ENCODE data around the gene CELA2A.
"Not testable (repeated sequence)": the region's sequence is repeated elsewhere in the genome, so short reads cannot be mapped to it uniquely, and the experiment has no call there.

The CELA2A gene

DNA sequence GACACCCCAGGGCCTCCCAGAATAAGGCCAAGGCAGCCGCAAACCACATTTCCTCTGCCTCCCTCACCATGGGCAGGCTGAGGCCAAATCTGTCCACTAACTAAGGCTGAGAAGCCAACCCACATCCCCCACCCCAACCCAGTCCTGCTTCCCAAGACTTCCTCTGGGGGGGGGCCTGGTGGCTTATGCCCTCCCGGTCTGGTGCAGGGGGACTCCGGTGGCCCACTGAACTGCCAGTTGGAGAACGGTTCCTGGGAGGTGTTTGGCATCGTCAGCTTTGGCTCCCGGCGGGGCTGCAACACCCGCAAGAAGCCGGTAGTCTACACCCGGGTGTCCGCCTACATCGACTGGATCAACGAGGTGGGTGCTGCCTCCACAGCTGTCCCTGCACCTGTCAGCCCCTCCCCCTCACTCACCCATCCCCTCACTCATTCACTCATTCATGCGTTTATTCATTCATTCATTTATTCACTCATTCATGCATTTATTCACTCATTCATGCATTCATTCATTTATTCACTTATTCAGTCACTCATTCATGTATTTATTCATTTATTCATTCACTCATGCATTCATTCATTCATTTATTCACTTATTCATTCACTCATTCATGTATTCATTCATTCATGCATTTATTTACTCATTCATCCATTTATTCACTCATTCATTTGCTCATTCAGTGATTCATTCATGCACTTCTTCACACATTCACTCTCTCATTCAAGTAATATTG is 11.0 kb upstream of the CELA2A start:
- no peak for DNase-seq

DNA sequence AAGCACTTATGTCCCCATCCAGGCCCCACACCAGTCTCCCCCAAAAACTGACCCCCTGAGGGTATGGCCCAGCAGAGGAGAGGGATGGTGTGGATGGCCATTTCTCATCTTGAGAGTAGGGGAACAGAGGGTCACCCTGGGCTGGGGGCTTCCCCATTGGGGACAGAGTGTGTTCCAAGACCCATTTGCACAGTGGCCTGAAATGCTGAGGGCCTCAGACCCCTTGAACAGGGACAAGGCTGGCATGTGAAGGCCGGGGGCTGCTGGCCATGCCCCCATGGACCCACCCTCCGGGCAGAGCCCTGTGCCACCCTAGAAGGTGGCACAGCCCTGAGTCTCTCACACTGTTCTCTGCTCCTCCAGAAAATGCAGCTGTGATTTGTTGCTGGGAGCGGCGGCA is 10.3 kb upstream of the CELA2A start:
- DNase-seq = no peak

DNA sequence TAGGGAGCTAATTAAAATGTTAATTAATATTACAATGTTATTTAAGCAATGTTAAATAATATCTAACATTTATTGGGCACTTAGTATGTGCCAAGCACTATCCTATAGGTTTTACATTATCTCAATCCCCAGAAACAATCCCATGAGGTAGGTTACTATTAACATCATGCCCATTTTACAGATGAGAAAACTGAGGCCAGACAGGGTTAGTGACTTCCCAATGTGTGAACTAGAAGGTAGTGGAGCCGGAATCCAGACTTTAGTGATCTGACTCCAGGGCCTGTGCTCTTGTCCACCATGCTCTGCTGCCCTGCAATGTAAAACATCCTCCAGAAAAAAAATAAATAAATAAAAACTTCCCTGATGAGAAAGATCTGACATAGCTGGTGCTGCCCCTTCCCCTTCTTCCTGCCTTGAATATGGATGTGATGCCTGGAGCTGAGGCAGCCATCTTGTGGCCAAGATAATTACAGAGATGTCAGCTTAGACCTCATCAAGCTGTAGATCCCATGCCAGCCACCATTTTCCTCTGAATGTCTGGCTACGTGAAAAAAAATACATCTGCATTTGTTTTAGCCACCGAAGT is 7.6 kb upstream of the CELA2A start:
- DNase-seq = no peak

DNA sequence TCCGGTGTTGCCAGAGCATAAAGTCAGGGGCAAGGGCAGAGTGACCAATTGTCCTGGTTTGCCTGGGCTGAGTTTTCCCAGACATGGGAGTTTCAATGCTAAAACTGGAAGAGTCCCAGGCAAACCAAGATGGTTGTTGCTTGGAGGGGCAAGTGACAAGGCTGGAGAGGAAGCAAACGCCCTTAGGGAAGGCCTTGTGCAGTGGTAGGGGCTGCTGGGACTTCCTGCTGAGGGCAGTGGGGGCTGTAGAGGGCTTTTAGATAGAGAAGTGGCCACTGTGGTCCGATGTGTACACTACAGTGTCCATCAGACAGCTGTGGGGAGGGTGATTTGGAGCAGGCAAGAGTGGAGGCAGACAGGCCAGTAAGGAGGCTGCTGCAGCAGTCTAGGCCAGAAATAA is 7.0 kb upstream of the CELA2A start:
- DNase-seq = no peak

DNA sequence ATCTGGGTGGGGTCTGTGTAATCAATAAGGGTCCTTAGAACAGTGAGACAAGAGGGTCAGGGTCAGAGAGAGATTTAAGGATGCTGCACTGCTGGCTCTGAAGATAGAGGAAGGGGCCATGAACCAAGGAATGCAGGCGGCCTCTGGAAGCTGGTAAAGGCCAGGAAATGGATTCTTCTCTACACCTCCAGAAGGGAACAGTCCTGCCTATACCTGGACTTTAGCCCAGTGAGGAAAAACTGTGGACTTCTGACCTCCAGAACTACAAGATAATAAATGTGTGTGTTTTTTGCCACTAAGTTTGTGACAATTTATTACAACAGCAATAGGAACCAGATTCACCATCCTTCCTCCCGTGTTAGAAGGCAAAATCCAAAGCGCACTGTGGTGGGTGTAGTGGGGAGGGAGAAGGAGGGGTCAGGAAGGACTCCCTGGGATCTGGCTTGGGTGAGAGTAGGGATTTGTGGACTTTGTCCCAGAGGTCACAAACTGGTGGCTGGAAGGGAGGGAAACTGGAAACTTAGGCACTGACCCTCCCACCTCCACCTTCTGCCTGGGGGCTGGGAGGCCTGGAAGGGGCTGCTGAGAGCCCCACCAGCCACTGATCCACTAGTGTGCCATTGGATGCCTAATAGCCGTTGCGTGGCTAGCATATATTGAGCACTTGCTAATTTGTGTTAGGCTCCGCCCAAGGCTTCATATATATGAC is 5.4 kb upstream of the CELA2A start:
- DNase-seq = no peak

DNA sequence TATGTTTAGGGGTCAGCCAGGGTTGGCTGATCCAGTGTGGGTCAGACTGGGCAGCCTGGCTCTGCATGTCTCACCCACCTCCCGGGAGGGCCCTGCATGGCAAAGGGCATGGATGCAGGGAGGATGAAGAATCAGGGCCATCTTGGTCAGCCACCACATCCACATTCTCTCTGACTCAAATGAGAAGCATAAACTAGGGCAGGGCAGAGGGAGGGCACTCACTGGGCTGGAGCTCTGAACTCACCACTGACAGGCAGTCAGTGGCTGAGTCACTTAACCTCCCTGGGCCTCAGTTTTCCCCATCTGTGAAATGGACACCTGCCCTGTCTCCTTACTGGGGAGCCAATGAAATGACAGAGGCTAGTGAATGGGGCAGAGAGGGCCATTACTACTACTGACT is 4.3 kb upstream of the CELA2A start:
- DNase-seq = no peak

DNA sequence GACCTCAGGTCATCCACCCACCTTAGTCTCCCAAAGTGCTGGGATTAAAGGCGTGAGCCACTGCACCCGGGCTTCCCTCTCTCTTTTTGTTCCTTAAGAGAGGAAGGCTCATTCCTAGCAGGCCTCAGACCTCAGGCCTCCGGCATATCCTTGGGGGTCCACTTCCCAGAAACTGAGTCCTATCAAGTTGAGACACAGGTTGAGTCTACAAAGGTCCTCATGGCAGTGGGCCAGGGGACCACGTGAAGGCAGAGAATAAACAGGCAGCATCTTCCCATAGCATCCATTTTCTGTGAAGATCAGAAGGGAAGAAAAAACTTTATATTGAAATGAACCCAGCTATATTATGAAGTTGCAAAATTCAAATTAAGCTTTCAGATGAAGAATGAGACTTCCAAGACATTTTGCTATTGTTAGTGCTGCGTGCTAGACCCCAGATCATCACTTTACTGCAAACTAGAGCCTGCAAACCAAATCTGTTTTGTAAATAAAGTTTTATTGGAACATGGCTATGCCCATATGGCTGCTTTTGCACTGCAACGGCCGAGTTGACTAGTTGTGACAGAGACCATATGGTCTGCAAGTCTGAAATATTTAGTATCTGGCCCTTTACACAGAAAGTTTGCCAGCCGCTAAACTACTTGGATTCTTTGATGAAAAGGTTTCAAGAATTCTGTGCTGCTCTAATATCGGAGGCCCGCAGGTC is 3.5 kb upstream of the CELA2A start:
- no peak for DNase-seq

DNA sequence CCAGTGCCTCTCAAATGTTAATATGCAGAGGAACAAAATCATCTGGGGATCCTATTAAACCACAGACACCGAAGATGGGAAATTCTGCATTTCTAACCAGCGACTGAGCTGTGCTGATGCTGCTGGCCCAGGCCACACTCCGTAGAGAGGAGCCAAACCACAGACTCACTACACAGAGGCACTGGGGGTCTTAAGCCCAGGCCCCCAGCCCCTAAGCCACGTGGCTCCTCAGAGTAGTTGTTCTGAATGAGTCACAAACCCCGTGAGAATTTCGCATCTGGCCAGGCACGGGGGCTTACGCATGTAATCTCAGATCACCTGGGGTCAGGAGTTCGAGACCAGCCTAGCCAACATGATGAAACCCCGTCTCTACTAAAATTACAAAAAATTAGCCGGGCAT is 2.8 kb upstream of the CELA2A start:
- no peak for DNase-seq

DNA sequence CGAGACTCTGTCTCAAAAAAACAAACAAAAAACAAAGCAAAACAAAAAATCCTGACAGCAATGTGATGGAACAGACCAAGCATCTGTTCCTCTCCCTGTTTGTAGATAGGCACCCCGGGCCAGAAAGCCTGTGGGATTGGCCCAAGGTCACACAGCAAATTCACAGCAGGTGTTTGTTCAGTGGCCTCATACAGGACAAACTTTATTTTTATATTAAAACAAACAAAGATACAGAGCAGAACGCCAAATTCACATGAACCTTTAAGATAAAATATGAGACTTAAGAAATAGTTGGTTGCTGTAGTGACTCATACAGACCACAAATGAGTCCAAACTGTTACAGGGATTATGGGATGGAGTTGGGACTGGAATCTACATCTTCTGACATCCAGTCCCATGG is 2.3 kb upstream of the CELA2A start:
- DNase-seq = no peak

DNA sequence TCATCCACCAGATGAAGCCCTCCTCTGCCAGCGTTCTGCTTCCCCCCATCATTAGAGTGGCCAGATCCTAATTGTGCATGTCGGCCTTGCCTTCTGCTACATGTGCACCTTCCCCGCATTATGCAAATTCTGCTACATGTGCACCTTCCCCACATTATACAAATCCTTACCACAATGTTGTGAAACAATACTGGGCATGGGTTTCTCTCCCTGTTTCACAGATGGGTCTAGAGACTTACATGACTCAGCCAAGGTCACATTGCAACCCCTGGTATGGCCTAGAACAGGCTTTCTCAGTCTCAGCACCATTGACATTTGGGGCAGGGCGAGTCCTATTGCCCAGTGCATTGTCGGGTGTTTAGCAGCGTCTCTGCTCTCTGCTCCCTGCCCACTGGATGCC is 1.0 kb upstream of the CELA2A start:
- DNase-seq = no peak

DNA sequence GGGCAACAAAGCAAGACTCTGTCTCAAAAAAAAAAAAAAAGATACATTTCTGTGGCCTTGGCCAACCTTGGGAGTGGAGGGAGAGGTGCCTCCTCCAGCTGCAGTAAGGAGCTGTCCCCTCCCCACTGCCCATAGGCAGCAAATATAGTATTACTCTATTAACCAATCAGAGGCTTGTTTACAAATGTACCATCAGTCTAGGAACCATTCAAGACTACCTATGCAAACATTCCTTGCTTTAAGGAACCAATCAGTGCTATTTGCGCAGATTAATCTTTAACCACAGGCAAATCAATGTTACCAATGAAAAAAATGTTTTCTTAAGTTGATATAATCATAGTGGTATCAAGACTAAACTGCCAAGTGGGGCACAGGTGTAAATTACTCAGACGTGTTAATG is 1.1 kb downstream of the CELA2A start:
- DNase-seq = no peak

DNA sequence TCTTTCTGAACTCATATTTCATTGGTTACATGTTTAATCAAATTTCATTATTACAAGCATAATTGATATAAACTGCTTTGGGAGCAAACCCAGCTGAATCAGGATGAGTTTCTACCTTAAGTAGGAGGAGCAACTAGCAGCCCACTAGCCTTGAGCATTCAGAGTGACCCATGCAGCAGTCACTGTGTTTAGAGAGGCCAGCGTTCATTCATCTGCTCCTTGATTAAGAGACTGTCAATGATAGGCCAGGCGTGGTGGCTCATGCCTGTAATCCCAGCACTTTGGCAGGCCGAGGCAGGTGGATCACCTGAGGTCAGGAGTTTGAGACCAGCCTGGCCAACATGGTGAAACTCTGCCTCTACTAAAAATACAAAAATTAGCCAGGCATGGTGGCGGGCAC is 1.9 kb downstream of the CELA2A start:
- not testable (repeated sequence) for DNase-seq

DNA sequence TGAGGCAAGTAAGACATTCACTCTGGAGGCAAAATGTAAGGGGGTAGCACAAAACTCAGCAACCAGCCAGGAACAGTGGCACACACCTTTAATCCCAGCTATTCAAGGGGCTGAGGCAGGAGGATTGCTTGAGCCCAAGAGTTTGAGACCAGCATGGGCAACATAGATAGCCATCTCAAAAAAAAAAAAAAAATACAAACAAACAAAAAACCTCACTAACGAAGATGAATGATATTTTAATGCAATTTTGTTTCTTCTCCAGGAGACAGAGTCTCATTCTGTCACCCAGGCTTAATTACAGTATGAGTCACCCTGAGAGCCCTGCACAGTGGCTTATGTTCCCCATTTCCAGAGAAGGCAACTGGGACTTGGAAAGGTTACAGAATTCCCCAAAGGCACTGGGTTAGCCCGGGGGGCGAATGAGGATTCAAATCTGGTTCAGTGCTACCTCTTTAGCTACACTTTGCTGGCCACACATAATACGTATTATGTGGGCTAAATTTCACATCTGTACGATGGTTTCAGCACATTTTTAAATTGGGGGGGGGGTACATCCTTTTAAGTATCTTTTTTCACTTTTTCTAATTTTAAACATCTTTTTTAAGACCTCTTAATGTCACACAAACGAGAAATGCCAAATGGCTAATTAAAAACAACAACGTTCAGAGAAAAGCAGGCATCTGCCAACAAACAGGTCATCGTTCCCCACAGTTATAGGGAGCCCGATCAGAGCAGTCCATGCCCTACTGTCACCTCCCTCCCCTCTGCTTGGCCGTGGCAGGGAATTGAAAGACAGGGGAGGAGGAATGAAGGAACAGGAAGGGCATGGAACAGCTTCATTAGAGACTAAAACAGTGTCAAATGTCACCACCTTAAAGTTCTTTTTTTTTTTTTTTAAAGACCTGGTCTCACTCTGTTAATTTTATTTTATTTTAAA is 3.5 kb downstream of the CELA2A start:
- no peak for DNase-seq

DNA sequence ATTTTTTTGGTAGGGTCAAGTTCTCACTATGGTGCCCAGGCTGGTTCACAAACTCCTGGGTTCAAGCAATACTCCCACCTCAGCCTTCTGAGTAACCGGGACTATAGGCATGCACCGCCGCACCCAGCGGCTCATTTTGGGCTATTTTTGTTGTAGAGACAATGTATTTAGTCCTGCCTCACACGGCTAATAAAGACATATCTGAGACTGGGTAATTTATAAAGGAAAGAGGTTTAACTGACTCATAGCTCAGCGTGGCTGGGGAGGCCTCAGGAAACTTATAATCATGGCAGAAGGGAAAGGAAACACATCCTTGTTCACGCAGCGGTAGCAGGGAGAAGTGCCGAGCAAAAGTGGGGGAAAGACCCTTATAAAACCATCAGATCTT is 4.2 kb downstream of the CELA2A start:
- DNase-seq = no peak

DNA sequence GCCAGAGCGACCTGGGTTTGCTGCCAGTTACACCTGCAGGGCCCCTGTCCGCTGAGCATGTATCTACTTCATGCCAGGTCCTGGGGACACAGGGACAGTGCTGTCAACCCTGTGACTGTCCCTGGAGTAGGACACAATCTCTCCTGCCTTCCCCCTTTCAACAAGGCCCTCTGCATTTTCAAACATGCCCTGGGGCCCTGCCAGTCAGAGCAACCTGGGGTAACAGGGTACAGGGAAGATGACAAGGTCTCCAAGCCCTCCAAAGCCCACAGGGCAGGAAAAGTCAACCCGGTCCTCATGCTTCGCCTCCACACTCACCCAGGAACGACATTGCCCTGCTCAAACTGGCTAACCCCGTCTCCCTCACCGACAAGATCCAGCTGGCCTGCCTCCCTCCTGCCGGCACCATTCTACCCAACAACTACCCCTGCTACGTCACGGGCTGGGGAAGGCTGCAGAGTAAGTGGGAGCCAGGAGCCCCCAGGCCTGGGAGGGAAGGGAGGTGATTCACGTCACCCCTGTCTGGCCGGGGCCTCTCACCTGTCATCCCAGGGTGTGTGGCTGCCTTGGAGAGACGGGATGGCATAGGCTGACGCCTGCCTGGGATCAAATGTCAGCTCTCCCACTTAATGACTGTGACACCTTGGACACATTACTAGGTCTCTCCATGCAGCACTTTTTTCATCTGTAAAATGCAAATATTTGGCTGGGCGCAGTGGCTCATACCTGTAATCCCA is 6.7 kb downstream of the CELA2A start:
- not testable (repeated sequence) for DNase-seq

DNA sequence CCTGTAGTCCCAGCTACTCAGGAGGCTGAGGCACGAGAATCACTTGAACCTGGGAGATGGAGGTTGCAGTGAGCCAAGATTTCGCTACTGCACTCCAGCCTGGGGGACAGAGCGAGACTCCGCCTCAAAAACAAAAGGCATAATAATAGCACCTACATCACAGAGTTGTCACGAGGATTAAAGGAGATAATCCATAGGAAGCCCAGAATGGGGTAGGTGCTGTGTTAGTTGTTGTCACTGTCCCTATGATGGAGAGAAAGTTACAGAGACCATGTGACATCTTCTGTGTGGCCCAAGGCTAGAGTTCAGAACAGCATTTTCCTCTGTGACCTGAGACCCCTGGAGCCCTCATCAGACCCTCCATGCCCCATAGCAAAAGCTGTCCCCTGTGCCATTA is 7.4 kb downstream of the CELA2A start:
- DNase-seq = not testable (repeated sequence)

DNA sequence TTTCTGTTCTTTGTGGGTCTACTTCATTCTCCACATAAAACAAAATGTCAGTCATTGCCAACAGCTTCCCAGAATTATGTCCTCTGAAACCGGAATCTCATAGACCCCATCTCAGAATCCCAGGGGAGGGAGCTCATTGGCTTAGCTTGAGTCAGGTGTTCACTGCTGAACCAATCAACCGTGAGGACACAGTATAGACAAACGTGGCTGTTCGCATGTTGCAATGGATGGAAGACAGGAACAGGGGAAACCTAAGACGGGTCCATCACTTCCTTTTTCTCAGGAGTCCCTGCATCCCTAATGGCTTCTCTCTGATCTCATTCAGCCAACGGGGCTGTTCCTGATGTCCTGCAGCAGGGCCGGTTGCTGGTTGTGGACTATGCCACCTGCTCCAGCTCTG is 9.1 kb downstream of the CELA2A start:
- no peak for DNase-seq

DNA sequence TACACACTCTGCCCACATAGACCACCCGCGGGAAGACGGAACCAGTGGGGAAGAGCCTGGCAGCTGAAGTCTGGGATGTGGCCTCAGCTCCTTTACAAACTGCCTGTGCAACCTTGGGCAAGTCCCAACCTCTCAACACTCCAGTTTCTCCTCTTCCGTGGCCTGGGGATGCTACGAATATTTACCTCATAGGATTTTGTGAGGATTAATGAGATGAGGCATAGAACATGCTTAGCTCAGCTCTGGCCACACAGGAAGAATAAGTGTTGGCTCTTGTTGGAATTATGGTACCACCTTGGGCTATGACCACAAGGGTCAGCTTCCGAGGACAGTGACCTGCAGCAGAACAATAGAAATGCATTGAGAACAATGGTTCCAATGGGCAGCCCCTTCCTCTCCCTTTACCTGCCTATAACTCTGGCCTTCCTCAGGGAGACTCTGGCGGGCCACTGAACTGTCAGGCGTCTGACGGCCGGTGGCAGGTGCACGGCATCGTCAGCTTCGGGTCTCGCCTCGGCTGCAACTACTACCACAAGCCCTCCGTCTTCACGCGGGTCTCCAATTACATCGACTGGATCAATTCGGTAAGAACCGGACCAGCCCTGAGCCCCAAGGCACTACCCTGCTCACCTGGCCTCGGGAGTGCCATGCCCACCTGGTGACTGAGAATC is 10.6 kb downstream of the CELA2A start:
- not testable (repeated sequence) for DNase-seq

DNA sequence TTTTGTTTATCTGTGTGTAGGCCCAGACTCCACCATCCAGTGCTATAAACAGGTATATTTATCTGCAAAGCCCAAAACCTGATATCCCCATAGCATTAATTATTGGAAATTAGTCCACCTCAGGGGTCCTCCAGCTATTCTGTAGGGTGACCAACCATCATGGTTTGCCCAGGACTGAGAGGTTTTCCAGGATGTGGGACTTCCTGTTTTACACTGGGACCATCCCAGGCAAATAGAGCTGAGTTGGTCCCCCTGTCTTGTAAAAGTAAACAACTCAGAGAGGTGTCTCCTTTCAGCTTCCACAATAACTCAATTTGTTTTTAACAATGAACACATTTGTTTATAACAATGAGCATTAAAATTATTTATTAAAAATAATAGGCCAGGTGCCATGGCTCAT is 11.6 kb downstream of the CELA2A start:
- no peak for DNase-seq

DNA sequence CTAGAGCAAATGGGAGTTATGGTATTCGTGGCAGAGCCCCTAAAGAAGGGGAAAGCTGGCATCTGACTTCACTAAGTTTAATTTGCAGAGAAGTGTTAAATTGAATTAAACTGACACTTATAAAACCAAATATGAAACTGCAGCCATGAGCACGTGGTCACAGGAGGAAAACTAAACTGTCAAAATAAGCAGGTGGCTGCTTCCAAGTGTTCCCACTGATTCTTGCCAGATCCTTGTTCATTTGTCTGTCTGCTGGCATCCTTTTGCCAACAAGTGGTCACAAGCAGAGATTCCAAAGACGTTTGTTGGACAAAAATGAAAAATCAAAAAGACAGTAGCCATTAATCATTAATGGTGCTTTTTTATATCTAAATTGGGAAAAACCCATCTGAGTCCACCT is 12.8 kb downstream of the CELA2A start:
- DNase-seq = no peak

DNA sequence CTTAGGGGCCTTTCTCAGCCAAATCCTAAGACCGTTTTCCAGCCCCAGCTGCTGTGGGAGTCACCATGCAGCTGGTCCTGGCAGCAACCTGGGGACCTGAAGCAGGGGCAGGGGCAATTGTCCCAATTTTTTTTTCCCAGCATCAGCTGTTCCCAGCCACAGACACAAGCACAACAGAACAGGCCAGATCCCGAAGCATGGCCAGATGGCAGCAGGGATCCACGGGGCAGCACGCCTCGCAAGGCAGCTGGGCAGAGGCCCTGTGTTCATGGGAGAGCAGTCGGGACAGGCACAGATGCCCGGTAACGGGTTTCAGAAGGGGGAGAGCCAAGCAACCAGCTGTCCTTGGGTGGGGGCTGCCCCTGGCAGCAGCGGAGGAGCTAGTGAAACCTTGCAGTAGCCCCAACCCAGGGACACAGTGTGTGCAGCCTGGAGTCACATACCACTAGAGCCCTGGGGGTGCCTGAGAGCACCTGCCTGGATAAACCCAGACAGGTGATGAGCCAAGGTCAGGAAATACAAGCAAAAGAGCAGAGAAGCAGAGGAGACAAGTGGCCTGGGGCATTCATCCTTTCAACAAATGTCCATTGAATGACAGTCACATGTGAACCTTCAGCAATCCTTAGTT is 13.4 kb downstream of the CELA2A start:
- DNase-seq = not testable (repeated sequence)
